ENCODE results near the gene CMTM4. TPM values are rescaled to one million over a fixed set of nuclear protein-coding genes. Genes with fewer than 3 reads are reported as not detected.
"Not testable (repeated sequence)": the region's sequence is repeated elsewhere in the genome, so short reads cannot be mapped to it uniquely, and the experiment has no call there.

Gene CMTM4
- total RNA-seq, 1 donor, result 13.3 TPM

DNA sequence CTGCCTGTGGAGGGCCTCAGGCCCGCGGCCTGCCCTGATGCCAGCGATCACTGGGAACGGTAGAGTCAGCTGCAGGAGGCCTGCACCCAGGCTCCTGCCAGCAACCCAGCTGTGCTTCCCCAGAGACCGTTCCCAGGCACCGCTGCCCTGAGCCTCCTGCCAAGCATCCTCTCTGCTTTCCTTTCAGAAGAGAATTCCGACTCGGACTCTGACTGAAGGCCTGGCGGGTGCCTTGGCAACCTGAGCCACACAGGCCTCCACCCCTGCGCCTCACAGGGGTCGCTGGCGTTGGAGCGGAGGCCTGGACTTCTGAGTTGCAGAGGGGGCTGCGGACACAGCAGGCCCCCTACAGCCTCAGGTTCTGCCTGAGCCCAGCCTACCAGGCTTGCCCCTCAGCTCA lies 84.1 kb downstream of the CMTM4 start:
- no peak for DNase-seq (ENCODE audit: low read depth)
- no peak overlapping the region for H3K4me3 ChIP-seq (ENCODE audit: low read depth, low read length)
- no peak for TF ChIP-seq CTCF (IDR thresholded peaks at IDR 0.05; ENCODE audit: insufficient read depth, low read length)

- DNase-seq (ENCODE audit: low read depth); H3K4me3 ChIP-seq (ENCODE audit: low read depth, low read length): not testable (repeated sequence)
These were observed 84.6 kb downstream of the CMTM4 start for GRCh38 chr16:66611911-66612310.

GRCh38 chr16:66610111-66610820 lies 86.3 kb downstream of the CMTM4 start:
- no peak for DNase-seq (ENCODE audit: low read depth)
- TF ChIP-seq CTCF (IDR thresholded peaks at IDR 0.05; ENCODE audit: insufficient read depth, low read length), result no peak
- no peak overlapping the region for H3K4me3 ChIP-seq (ENCODE audit: low read depth, low read length)

DNA sequence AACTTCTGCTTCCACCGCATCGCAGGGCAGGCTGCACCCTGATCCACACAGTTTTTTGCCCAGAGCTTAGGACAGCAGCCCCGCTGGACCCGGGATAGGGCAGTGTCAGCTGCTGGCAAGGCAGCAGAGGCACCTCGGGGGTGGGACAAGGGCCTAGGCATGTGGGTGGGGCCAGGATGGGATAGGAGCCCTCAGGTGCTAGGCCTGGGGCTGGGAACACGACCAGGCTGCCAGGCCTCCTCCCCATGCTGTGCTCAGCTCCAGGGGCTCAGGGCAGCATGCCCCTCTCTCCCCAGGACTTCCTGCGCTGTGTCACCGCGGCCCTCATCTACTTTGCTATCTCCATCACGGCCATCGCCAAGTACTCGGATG lies 87.4 kb downstream of the CMTM4 start:
- no peak for DNase-seq (ENCODE audit: low read depth)
- no peak overlapping the region for H3K4me3 ChIP-seq (ENCODE audit: low read depth, low read length)
- no peak for TF ChIP-seq CTCF (IDR thresholded peaks at IDR 0.05; ENCODE audit: insufficient read depth, low read length)

DNA sequence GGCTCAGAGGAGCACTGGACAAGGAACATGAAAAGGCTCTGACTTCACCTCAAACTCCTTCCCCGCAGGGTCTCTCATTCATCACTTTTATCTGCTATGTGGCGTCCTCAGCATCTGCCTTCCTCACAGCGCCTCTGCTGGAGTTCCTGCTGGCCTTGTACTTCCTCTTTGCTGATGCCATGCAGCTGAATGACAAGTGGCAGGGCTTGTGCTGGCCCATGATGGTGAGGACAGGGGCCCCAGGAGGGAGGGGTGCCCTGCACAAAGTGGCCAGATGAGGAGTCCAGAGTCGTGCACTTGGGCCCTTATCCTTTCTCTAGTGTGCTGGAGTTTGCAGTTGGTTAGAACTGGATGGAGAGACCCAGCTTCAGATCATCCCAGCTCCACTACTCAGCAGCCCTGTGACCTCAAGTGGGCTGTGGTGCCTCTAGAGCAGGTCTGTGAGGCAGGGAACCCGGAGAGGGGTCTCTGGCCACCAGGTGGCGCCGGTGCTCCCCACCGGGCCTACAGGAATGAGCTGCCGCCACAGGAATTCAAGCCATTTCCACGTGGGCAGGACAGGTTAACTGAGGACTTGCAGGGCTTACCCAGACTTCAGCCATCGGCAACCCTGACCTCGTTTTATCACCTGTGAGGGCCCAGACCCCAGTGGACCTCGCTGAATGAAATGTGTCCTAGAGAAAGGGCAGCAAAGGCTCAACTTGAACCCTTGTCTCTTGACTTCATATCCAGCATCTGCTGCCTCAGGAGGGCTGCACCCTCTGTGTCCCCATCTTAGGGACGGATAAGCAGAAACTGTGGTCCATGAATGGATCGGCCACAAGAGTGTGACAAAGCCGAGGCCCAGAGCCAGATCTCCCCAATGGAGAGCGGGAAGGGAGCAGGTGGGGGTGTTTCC lies 88.1 kb downstream of the CMTM4 start:
- H3K4me3 ChIP-seq (ENCODE audit: low read depth, low read length), result no peak overlapping the region
- DNase-seq (ENCODE audit: low read depth), result peak; percentile 89
- TF ChIP-seq CTCF (IDR thresholded peaks at IDR 0.05; ENCODE audit: insufficient read depth, low read length), result peak; percentile 94

- no peak for DNase-seq (ENCODE audit: low read depth)
- no peak for TF ChIP-seq CTCF (IDR thresholded peaks at IDR 0.05; ENCODE audit: insufficient read depth, low read length)
- peak overlapping the region; percentile 73 for H3K4me3 ChIP-seq (ENCODE audit: low read depth, low read length)
These were observed 90.4 kb downstream of the CMTM4 start for GRCh38 chr16:66605979-66606751.
